Kidney epithelial cell (primary cell): Measurements from ENCODE around the gene CLECL1. TPM values are rescaled to one million over a fixed set of nuclear protein-coding genes. Genes with fewer than 3 reads are reported as not detected.

Experiments
- DNase-seq: peaks from one replicate; pipeline ENCODE4 v3.0.0-alpha.2; 2010; ENCODE audit warnings: low read depth
- H3K27me3 ChIP-seq: 2 replicates; pipeline ENCODE4 v1.6.0; 2011; ENCODE audit warnings: low read length; ENCODE audit not compliant: control insufficient read depth, insufficient read depth
- H3K36me3 ChIP-seq: 2 replicates; pipeline ENCODE4 v1.5.1; 2011; ENCODE audit warnings: low read length; ENCODE audit not compliant: control insufficient read depth, insufficient read depth
- H3K4me3 ChIP-seq: 2 replicates; pipeline ENCODE4 v1.5.1; 2011; ENCODE audit warnings: low read depth, mild to moderate bottlenecking, control low read depth, low read length
- total RNA-seq: library from RNA; depleted of rRNA; stranded (reverse); fragments of >200 nt; gene quantifications from 2 replicates; pipeline ENCODE4 v1.2.3, GENCODE V29; 2015
- TF ChIP-seq, protein P1 (sequence below): IDR thresholded peaks from 2 replicates; pipeline ENCODE4 v1.5.1; 2011; ENCODE audit warnings: mild to moderate bottlenecking, moderate library complexity, low read length, control low read depth, inconsistent platforms; ENCODE audit not compliant: insufficient read depth, poor library complexity, severe bottlenecking

CLECL1 gene
- total RNA-seq, 1 donor from 2014 or later, result not detected

DNA sequence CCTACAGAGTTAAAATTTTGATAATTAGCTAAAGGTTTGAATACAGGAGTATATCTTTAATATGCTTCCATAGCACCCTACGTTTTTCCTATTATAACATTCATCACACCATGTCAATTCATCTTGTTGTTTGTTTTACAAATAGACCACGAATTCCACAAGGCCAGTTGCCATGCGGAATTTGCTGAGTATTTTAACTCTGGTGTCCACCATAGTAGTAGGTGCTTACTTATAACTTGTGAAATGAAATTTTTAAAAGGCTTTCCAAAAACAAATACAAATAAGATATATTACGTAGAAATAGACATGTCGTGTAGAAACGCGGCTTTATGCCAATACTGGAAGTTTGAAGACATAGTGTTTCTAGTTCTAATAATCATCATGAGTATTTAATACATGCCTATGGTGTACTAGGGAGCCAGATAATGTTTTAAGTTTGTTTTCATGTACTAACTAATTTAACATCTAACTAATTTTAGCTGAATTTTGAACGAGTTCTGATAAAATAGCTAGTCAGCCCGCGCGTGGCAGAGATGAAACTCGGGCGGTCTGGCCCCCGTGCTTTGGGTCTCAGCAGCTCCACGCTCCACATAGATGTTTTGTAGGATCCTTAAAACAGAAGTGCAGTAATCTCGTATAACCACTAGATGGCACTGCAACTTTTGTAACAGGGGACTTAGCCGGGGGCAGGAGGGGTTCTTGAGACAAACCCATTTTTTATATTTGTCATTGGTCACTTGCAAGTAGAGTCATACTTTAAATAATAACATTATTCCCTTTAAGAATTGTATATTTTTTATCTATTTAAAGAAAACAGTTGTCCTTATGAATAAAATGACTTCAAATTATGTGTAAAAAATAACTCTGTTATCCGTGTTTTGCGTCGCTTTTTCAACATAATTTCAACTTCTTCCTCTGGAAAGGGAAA, 17.6 kb upstream of the CLECL1 start:
- TF ChIP-seq, protein P1, sequence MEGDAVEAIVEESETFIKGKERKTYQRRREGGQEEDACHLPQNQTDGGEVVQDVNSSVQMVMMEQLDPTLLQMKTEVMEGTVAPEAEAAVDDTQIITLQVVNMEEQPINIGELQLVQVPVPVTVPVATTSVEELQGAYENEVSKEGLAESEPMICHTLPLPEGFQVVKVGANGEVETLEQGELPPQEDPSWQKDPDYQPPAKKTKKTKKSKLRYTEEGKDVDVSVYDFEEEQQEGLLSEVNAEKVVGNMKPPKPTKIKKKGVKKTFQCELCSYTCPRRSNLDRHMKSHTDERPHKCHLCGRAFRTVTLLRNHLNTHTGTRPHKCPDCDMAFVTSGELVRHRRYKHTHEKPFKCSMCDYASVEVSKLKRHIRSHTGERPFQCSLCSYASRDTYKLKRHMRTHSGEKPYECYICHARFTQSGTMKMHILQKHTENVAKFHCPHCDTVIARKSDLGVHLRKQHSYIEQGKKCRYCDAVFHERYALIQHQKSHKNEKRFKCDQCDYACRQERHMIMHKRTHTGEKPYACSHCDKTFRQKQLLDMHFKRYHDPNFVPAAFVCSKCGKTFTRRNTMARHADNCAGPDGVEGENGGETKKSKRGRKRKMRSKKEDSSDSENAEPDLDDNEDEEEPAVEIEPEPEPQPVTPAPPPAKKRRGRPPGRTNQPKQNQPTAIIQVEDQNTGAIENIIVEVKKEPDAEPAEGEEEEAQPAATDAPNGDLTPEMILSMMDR, result peak; percentile 73
- no peak overlapping the region for H3K4me3 ChIP-seq
- no peaks in the 10 kb centered on the region for H3K36me3 ChIP-seq
- H3K27me3 ChIP-seq, result no peaks in the 10 kb centered on the region
- DNase-seq, result no peak

DNA sequence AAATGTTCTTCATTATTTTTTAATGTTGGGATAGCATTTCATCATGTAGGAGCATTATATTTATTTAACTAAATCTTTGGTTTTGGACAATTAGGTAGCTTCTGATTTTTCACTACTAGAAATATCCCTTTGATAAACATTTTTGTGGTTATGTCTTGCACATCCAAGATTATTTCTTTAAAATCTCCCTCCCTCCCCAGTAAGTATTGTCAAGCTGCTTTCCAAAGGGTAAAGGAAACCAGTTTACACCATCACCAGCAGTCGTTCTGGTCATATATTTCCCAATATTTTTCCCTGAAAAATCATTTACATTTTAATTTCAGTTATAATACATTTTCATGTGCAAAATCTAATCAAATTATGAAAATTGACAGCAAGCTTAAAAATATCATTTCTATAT, 16.7 kb upstream of the CLECL1 start:
- no peak for DNase-seq
- Histone ChIP-seq H3K27me3 (no peaks in the 10 kb centered on the region), H3K4me3 (no peak overlapping the region), H3K36me3 (no peaks in the 10 kb centered on the region)
- TF ChIP-seq, protein P1, result no peak

DNA sequence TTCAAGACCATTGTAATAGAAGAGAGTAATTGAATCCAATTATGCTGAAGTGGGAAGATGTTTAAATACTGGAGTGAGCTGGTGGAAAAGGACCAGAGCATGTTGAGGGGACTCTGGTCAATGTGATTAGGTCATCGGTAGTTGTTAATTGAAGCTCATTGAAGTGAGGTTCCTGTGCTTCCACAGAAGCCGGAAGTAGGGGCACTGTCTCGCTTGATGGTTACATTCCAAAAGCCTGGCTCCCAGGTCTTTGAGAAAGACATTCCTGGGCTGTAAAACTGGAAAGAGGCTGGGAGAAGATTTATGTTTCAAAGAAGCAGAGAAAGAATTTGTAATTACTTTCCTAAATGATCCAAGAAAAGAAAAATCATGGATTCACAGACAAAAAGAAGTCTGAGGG, 12.3 kb upstream of the CLECL1 start:
- Histone ChIP-seq H3K27me3 (no peaks in the 10 kb centered on the region), H3K36me3 (no peaks in the 10 kb centered on the region), H3K4me3 (no peak overlapping the region)
- TF ChIP-seq, protein P1, result no peak
- DNase-seq, result peak; percentile 69

DNA sequence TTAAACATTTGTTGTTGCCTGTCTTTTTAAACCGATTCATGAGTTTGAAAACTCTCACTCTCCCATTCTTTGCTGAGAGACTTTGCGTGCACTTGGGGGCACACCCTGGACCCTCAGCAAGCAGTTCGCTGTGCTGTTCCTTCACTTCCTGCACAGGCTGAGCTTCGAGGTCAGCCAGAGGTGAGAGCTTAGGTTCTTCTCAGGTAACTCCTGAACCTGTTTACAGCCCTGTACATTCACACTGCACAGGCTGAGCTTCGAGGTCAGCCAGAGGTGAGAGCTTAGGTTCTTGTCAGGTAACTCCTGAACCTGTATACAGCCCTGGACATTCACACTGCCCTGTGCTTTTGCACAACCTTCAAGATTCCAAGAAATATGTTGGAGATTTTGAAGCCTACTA, 9.8 kb upstream of the CLECL1 start:
- H3K36me3 ChIP-seq, result no peaks in the 10 kb centered on the region
- DNase-seq, result no peak
- H3K27me3 ChIP-seq, result no peaks in the 10 kb centered on the region
- TF ChIP-seq, protein P1, result no peak
- H3K4me3 ChIP-seq, result no peak overlapping the region

DNA sequence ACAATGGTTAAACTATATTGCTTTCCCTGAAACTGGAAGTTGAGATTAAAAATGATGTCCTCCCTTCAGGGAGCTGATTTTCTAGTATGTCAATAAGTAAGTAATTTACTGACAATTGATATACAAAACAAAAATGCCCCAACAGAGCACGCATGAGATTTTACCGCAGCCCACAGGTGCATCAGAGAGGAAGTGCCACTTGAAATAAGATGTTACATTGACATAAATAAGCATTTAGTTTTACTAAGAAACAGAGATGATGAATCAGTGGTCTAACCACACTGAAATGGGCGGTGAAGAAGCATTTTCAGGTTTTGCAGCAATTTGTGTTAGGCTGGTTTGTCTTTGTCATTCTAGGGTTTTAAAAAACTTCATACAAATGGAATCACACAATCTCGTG, 8.8 kb upstream of the CLECL1 start:
- DNase-seq, result no peak
- Histone ChIP-seq H3K4me3 (no peak overlapping the region), H3K36me3 (no peaks in the 10 kb centered on the region), H3K27me3 (no peaks in the 10 kb centered on the region)
- TF ChIP-seq, protein P1, result no peak
